ENCODE measurements around the gene MED20.

DNA sequence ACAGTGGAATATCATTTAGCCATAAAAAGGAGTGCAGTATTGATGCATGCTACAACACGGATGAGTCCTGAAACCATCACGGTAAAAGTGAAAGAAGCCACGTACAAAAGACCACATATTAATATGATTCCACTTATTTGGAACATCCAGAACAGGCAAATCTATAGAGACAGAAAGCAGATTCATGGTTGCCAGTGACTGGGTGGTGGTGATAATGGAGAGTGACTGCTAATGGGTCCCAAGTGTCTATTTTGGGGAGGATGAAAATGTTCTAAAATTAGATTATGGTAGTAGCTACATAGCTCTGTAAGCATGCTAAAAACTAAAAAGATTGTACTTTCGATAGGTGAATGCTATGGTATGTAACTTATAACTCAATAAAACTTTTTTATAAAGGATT, 39.1 kb upstream of the MED20 start:
- no peak for TF ChIP-seq NFRKB (IDR thresholded peaks at IDR 0.05)
- TF ChIP-seq FOXM1 (IDR thresholded peaks at IDR 0.05; ENCODE audit: borderline replicate concordance): no peak
- no peak for TF ChIP-seq FOXA1 (IDR thresholded peaks at IDR 0.05)
- no peak for TF ChIP-seq LEF1 (IDR thresholded peaks at IDR 0.05; ENCODE audit: borderline replicate concordance)
- TF ChIP-seq SUZ12 (IDR thresholded peaks at IDR 0.05): no peak
- no peak for TF ChIP-seq SP1 (IDR thresholded peaks at IDR 0.05)
- TF ChIP-seq FOXK2 (IDR thresholded peaks at IDR 0.05): no peak
- TF ChIP-seq, protein P1, sequence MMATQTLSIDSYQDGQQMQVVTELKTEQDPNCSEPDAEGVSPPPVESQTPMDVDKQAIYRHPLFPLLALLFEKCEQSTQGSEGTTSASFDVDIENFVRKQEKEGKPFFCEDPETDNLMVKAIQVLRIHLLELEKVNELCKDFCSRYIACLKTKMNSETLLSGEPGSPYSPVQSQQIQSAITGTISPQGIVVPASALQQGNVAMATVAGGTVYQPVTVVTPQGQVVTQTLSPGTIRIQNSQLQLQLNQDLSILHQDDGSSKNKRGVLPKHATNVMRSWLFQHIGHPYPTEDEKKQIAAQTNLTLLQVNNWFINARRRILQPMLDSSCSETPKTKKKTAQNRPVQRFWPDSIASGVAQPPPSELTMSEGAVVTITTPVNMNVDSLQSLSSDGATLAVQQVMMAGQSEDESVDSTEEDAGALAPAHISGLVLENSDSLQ (IDR thresholded peaks at IDR 0.05): no peak
- TF ChIP-seq TARDBP (IDR thresholded peaks at IDR 0.05): no peak
- no peak for TF ChIP-seq ZNF384 (IDR thresholded peaks at IDR 0.05)
- TF ChIP-seq ELF4 (IDR thresholded peaks at IDR 0.05): no peak
- no peak for TF ChIP-seq ARNT (IDR thresholded peaks at IDR 0.05)
